ENCODE measurements around the gene NRP1. TPM values are rescaled to one million over a fixed set of nuclear protein-coding genes. Genes with fewer than 3 reads are reported as not detected.

The NRP1 gene
- total RNA-seq, 2 donors from 2014 or later: 23.0 to 37.1 TPM

GRCh38 chr10:33321516-33321915, 13.0 kb downstream of the NRP1 start:
- Histone ChIP-seq H3K4me3 (no peak overlapping the region), H3K36me3 (no peaks in the 10 kb centered on the region), H3K27ac (no peak overlapping the region), H3K27me3 (replicated peaks; ENCODE audit: insufficient read depth) (no peaks in the 10 kb centered on the region), H3K9me3 (no peaks in the 10 kb centered on the region), H3K4me1 (replicated peaks) (no peaks in the 10 kb centered on the region)
- WGBS: 62% methylated on average over 6 of the region's 6 CpGs
- DNase-seq (ENCODE audit: low spot score): no peak
- intact Hi-C loops (cut with DNase I): no loop called here
- TF ChIP-seq CTCF (IDR thresholded peaks at IDR 0.05) (no peak), POLR2A (IDR thresholded peaks at IDR 0.05) (no peak), POLR2AphosphoS5 (IDR thresholded peaks at IDR 0.05) (no peak)

- H3K4me1 ChIP-seq (replicated peaks): no peaks in the 10 kb centered on the region
Measured at GRCh38 chr10:33320288-33320687, 14.2 kb downstream of the NRP1 start.

GRCh38 chr10:33315891-33316290, 18.6 kb downstream of the NRP1 start:
- Histone ChIP-seq H3K27ac (no peak overlapping the region), H3K4me1 (replicated peaks) (no peaks in the 10 kb centered on the region), H3K27me3 (replicated peaks; ENCODE audit: insufficient read depth) (no peaks in the 10 kb centered on the region), H3K36me3 (no peaks in the 10 kb centered on the region), H3K9me3 (no peaks in the 10 kb centered on the region), H3K4me3 (no peak overlapping the region)
- DNase-seq (ENCODE audit: low spot score): no peak
- TF ChIP-seq CTCF (IDR thresholded peaks at IDR 0.05) (no peak), POLR2A (IDR thresholded peaks at IDR 0.05) (no peak), POLR2AphosphoS5 (IDR thresholded peaks at IDR 0.05) (no peak)
- intact Hi-C loops (cut with DNase I): no loop called here
- 73% methylated on average over 4 of the region's 4 CpGs for whole genome bisulfite sequencing

More at GRCh38 chr10:33320288-33320687, 14.2 kb downstream of the NRP1 start:
- H3K4me3 ChIP-seq: no peak overlapping the region
- H3K27me3 ChIP-seq (replicated peaks; ENCODE audit: insufficient read depth): no peaks in the 10 kb centered on the region
- no peak overlapping the region for H3K27ac ChIP-seq
- H3K36me3 ChIP-seq: no peaks in the 10 kb centered on the region
- DNase-seq (ENCODE audit: low spot score): no peak
- intact Hi-C loops (cut with DNase I): no loop called here
- WGBS: 93% methylated on average over 7 of the region's 7 CpGs
- TF ChIP-seq CTCF (IDR thresholded peaks at IDR 0.05) (no peak), POLR2A (IDR thresholded peaks at IDR 0.05) (no peak), POLR2AphosphoS5 (IDR thresholded peaks at IDR 0.05) (no peak)
- H3K9me3 ChIP-seq: no peaks in the 10 kb centered on the region

- H3K36me3 ChIP-seq: no peaks in the 10 kb centered on the region
- H3K27me3 ChIP-seq (replicated peaks; ENCODE audit: insufficient read depth): no peaks in the 10 kb centered on the region
- H3K9me3 ChIP-seq: no peaks in the 10 kb centered on the region
- 19% methylated on average over 5 of the region's 5 CpGs for WGBS
- DNase-seq (ENCODE audit: low spot score): peak; percentile 52
- TF ChIP-seq POLR2A (IDR thresholded peaks at IDR 0.05) (no peak), CTCF (IDR thresholded peaks at IDR 0.05) (no peak), POLR2AphosphoS5 (IDR thresholded peaks at IDR 0.05) (no peak)
- no peak overlapping the region for H3K27ac ChIP-seq
- no peak overlapping the region for H3K4me3 ChIP-seq
- no peaks in the 10 kb centered on the region for H3K4me1 ChIP-seq (replicated peaks)
- intact Hi-C loops (cut with DNase I): no loop called here
Measured at GRCh38 chr10:33314811-33315561, 19.5 kb downstream of the NRP1 start.

- no peak overlapping the region for H3K4me3 ChIP-seq
- H3K4me1 ChIP-seq (replicated peaks): no peaks in the 10 kb centered on the region
Measured at GRCh38 chr10:33311640-33312039, 22.8 kb downstream of the NRP1 start.

More at GRCh38 chr10:33311640-33312039, 22.8 kb downstream of the NRP1 start:
- no peak for DNase-seq (ENCODE audit: low spot score)
- TF ChIP-seq CTCF (IDR thresholded peaks at IDR 0.05) (no peak), POLR2AphosphoS5 (IDR thresholded peaks at IDR 0.05) (no peak), POLR2A (IDR thresholded peaks at IDR 0.05) (no peak)
- Histone ChIP-seq H3K27me3 (replicated peaks; ENCODE audit: insufficient read depth) (no peaks in the 10 kb centered on the region), H3K9me3 (no peaks in the 10 kb centered on the region), H3K36me3 (no peaks in the 10 kb centered on the region), H3K27ac (no peak overlapping the region)
- intact Hi-C loops (cut with DNase I): no loop called here
- 79% methylated on average over 1 of the region's 1 CpG for WGBS
